ENCODE data around the gene ELOVL5.

DNA sequence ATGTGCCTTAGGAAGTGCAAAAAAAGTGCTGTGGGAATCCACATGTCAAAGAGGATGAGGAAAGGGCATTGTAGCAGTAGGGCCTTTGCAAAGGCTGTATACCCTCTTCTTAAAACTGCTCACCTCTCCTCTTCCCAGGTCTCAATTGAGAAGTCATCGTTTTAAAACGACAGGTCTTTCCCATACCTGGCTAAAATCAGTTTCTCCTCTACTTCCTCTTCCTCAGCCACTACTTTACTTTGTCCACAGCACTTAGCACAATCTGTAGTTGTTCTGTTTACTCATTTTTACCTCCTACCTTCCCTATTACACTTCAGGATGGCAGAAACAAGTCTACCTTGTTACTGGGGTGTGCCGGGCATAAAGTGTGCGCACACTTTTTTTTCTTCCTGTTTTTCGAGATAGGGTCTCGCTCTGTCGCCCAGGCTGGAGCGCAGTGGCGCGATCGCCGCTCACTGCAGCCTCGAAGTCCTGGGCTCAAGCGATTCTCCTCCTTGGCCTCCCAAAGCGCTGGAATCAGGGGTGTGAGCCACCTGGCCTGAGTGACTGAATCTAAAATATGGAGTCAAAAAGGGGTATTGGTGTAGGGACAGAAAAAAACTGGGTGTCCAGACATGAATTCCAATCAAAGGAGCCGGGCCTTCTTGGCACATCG is 9.8 kb upstream of the ELOVL5 start:
- TF ChIP-seq POLR2AphosphoS5 (IDR thresholded peaks at IDR 0.05; ENCODE audit: low read depth, low read length): no peak
- no peak for TF ChIP-seq TAF1 (IDR thresholded peaks at IDR 0.05; ENCODE audit: borderline replicate concordance, insufficient read depth, low read length)
